HL-60 (cell line): ENCODE results near the gene ATP1B4.

Experiments
- DNase-seq, 2 experiments: peaks; one replicate each; pipeline ENCODE4 v3.0.0-alpha.2; 2010 to 2020; ENCODE audit warnings: low read depth in 1 of 2, low spot score in 1 of 2
- H3K27ac ChIP-seq: fragments of 250-450 bp; sonication (Bioruptor Pico); replicated peaks from 2 replicates; pipeline ENCODE4 v1.5.1; 2020; ENCODE audit warnings: mild to moderate bottlenecking, moderate library complexity
- H3K27me3 ChIP-seq: fragments of 250-450 bp; sonication (Bioruptor Pico); 2 replicates; pipeline ENCODE4 v1.5.1; 2021; ENCODE audit warnings: mild to moderate bottlenecking, moderate library complexity; ENCODE audit not compliant: insufficient read depth, poor library complexity, severe bottlenecking
- H3K4me3 ChIP-seq: replicated peaks from 2 replicates; pipeline ENCODE4 v1.5.1; 2011; ENCODE audit warnings: mild to moderate bottlenecking, control low read depth, low read length; ENCODE audit not compliant: insufficient read depth
- GABPA ChIP-seq: IDR thresholded peaks from 2 replicates; pipeline ENCODE4 v1.6.1; 2012; ENCODE audit warnings: low read depth
- POLR2AphosphoS5 ChIP-seq: IDR thresholded peaks from 2 replicates; pipeline ENCODE4 v1.6.1; 2012; ENCODE audit warnings: low read depth
- SPI1 ChIP-seq: IDR thresholded peaks from 2 replicates; pipeline ENCODE4 v1.6.1; 2012; ENCODE audit warnings: low read depth, mild to moderate bottlenecking, borderline replicate concordance
- TF ChIP-seq, protein P1 (sequence below): IDR thresholded peaks from one replicate; pipeline ENCODE4 v1.5.1; 2011; ENCODE audit warnings: low read length, control low read depth, inconsistent platforms; ENCODE audit not compliant: insufficient read depth
- TF ChIP-seq, protein P2 (sequence below): IDR thresholded peaks from 2 replicates; pipeline ENCODE4 v1.6.1; 2012; ENCODE audit warnings: low read depth; ENCODE audit not compliant: insufficient replicate concordance

The ATP1B4 gene

DNA sequence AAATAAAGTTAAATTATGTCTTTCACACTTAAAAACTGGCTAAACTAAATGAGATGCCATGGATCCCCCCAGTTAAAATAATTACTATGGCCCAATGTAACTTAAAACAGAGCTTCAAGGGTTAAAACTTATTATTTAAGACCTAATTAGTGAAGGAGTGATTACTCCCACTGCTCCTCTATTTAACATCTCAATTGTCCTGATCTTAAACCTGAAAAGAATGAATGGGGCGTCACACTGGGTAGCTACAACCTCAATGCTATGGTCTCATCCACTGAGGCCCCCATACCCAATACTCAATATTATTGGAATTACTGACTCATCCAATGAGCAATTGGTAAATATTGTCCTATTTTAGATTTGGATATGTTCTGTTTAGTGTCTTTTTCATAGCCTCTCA is 29.5 kb upstream of the ATP1B4 start:
- Histone ChIP-seq H3K27me3 (no peaks in the 10 kb centered on the region), H3K27ac (no peak overlapping the region), H3K4me3 (no peak overlapping the region)
- TF ChIP-seq POLR2AphosphoS5 = no peak
- DNase-seq = no peak

DNA sequence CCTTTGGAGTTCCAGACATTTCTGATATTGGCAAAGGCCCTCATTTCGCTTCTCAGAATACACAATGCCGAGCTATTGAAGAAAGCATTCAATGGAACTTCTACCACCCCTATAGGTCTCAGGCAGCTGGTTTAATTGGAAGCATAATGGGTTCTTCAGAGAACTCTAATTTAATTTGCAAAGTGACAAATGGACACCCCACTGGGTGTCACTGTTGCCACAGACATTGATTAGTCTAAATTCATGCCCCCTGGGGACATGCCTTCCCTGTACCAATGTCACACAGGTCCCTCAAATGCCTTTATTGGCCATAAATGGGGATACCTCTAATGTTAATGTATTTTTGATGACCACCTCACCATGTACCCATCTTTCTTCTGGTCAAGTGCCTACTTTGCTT is 27.7 kb upstream of the ATP1B4 start:
- Histone ChIP-seq H3K27ac (no peak overlapping the region), H3K27me3 (no peaks in the 10 kb centered on the region), H3K4me3 (no peak overlapping the region)
- DNase-seq = no peak
- TF ChIP-seq, protein P1, sequence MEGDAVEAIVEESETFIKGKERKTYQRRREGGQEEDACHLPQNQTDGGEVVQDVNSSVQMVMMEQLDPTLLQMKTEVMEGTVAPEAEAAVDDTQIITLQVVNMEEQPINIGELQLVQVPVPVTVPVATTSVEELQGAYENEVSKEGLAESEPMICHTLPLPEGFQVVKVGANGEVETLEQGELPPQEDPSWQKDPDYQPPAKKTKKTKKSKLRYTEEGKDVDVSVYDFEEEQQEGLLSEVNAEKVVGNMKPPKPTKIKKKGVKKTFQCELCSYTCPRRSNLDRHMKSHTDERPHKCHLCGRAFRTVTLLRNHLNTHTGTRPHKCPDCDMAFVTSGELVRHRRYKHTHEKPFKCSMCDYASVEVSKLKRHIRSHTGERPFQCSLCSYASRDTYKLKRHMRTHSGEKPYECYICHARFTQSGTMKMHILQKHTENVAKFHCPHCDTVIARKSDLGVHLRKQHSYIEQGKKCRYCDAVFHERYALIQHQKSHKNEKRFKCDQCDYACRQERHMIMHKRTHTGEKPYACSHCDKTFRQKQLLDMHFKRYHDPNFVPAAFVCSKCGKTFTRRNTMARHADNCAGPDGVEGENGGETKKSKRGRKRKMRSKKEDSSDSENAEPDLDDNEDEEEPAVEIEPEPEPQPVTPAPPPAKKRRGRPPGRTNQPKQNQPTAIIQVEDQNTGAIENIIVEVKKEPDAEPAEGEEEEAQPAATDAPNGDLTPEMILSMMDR = no peak
- TF ChIP-seq, protein P2, sequence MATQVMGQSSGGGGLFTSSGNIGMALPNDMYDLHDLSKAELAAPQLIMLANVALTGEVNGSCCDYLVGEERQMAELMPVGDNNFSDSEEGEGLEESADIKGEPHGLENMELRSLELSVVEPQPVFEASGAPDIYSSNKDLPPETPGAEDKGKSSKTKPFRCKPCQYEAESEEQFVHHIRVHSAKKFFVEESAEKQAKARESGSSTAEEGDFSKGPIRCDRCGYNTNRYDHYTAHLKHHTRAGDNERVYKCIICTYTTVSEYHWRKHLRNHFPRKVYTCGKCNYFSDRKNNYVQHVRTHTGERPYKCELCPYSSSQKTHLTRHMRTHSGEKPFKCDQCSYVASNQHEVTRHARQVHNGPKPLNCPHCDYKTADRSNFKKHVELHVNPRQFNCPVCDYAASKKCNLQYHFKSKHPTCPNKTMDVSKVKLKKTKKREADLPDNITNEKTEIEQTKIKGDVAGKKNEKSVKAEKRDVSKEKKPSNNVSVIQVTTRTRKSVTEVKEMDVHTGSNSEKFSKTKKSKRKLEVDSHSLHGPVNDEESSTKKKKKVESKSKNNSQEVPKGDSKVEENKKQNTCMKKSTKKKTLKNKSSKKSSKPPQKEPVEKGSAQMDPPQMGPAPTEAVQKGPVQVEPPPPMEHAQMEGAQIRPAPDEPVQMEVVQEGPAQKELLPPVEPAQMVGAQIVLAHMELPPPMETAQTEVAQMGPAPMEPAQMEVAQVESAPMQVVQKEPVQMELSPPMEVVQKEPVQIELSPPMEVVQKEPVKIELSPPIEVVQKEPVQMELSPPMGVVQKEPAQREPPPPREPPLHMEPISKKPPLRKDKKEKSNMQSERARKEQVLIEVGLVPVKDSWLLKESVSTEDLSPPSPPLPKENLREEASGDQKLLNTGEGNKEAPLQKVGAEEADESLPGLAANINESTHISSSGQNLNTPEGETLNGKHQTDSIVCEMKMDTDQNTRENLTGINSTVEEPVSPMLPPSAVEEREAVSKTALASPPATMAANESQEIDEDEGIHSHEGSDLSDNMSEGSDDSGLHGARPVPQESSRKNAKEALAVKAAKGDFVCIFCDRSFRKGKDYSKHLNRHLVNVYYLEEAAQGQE = no peak
- no peak for TF ChIP-seq SPI1
- TF ChIP-seq GABPA = no peak
- no peak for TF ChIP-seq POLR2AphosphoS5

DNA sequence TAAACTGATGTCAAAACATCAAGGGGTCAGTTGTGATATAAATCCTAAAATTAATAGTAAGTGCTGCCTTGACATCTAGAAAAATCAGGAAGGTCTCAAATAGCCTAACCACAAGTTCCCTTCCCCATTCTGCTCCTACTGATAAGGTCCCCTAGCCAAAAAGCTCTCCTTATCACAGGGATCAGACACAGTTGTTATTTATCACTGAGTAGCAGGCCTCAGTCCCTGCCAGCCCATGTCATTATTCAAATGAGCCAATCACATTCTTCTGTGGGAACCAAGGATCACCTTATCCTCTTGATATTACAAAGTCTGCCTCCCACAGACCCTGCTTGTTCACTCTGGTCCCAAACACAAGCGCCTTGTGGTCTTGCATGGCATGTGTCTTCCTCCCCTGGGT is 27.3 kb upstream of the ATP1B4 start:
- DNase-seq = peak in 1 of 2 experiments; percentile 28
- Histone ChIP-seq H3K4me3 (no peak overlapping the region), H3K27me3 (no peaks in the 10 kb centered on the region), H3K27ac (no peak overlapping the region)
- TF ChIP-seq GABPA (no peak), SPI1 (peak; percentile 28; the same call in 1 of the 2 replicates), POLR2AphosphoS5 (peak; percentile 51; the same call in 1 of the 2 replicates)
- TF ChIP-seq, protein P2 = no peak
- TF ChIP-seq, protein P1 = no peak

DNA sequence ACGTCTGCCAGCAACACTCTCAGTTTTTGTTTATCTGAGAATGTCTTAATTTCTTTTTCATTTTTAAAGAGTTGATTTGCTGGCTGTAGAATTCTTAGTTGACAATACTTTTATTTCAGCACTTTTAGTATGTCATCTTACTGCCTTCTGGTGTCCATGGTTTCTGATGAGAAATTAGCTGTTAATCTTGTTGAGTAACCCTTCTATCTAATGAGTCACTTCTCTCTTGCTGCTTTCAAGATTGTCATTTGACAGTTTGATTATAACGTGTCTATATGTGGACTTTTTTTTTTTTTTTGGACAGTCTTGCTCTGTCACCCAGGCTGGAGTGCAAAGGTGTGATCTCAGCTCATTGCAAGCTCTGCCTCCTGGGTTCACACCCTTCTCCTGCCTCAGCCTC is 26.6 kb upstream of the ATP1B4 start:
- DNase-seq = no peak
- TF ChIP-seq GABPA (no peak), POLR2AphosphoS5 (no peak), SPI1 (no peak)
- TF ChIP-seq, protein P1 = no peak
- TF ChIP-seq, protein P2 = no peak
- no peaks in the 10 kb centered on the region for H3K27me3 ChIP-seq
- H3K27ac ChIP-seq = no peak overlapping the region
- no peak overlapping the region for H3K4me3 ChIP-seq
